A549 (cell line): ENCODE measurements around the gene FPR2.

Experiments used
- BHLHE40 ChIP-seq: IDR thresholded peaks from 2 replicates; pipeline ENCODE4 v1.6.1; 2012; ENCODE audit warnings: low read depth, low read length, inconsistent platforms
- CHD2 ChIP-seq: fragments of 150-350 bp; IDR thresholded peaks from 2 replicates; pipeline ENCODE4 v1.6.1; 2014; ENCODE audit warnings: low read length; ENCODE audit not compliant: partially characterized antibody
- MYC ChIP-seq: IDR thresholded peaks from 2 replicates; pipeline ENCODE4 v1.6.1; 2012; ENCODE audit warnings: mild to moderate bottlenecking, inconsistent platforms, low read length, improper control_type of control experiment, borderline replicate concordance
- NR3C1 ChIP-seq: fragments of >200 bp; sonication (Bioruptor Twin); formaldehyde crosslinking; IDR thresholded peaks from 3 replicates; pipeline ENCODE4 v1.6.1; 2017
- PHF8 ChIP-seq: fragments of 200-600 bp; sonication (generic); IDR thresholded peaks from 2 replicates; pipeline ENCODE4 v1.6.1; 2016; ENCODE audit warnings: low read depth, mild to moderate bottlenecking, antibody characterized with exemption, moderate library complexity, borderline replicate concordance
- POLR2A ChIP-seq: IDR thresholded peaks from 2 replicates; pipeline ENCODE4 v1.6.1; 2012; ENCODE audit warnings: mild to moderate bottlenecking, low read length
- RFX5 ChIP-seq: fragments of 450-650 bp; IDR thresholded peaks from 2 replicates; pipeline ENCODE4 v1.7.1; 2014; ENCODE audit warnings: antibody characterized with exemption, mild to moderate bottlenecking, moderate library complexity
- SMC3 ChIP-seq: fragments of >200 bp; sonication (Bioruptor Twin); formaldehyde crosslinking; IDR thresholded peaks from 3 replicates; pipeline ENCODE4 v1.6.1; 2018; ENCODE audit warnings: inconsistent platforms
- ZFP36 ChIP-seq: fragments of 450-650 bp; IDR thresholded peaks from 2 replicates; pipeline ENCODE4 v1.6.1; 2014; ENCODE audit warnings: borderline replicate concordance; ENCODE audit not compliant: partially characterized antibody
- TF ChIP-seq, protein P1 (sequence below): fragments of >200 bp; sonication (Bioruptor Twin); formaldehyde crosslinking; IDR thresholded peaks from 3 replicates; pipeline ENCODE4 v1.5.1; 2016
- TF ChIP-seq, protein P2 (sequence below): fragments of 450-650 bp; IDR thresholded peaks from 2 replicates; pipeline ENCODE4 v1.6.1; 2014; ENCODE audit warnings: antibody characterized with exemption
- TF ChIP-seq, protein P3 (sequence below): fragments of 200-600 bp; sonication (generic); IDR thresholded peaks from 2 replicates; pipeline ENCODE4 v1.6.1; 2016; ENCODE audit warnings: antibody characterized with exemption, mild to moderate bottlenecking, moderate library complexity

DNA sequence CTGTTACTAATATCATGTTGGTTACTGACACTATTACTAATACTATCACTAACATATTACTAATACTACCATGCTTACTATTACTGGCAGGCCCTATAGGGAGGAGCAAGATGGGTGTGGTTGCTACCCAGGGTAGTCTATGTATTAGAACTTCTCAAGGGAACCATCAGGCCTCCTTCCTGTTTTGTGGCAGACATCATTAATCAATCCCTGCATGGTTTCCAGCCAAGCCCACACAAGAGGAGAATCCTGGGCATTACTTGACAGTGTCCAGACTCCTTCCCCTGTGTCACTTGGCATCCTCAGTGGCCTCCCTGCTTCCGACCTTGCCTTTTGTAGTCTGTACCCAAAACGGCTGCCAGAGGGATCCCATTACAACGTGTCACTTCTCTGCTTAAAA lies 46.1 kb upstream of the FPR2 start:
- no peak for TF ChIP-seq POLR2A
- TF ChIP-seq, protein P1, sequence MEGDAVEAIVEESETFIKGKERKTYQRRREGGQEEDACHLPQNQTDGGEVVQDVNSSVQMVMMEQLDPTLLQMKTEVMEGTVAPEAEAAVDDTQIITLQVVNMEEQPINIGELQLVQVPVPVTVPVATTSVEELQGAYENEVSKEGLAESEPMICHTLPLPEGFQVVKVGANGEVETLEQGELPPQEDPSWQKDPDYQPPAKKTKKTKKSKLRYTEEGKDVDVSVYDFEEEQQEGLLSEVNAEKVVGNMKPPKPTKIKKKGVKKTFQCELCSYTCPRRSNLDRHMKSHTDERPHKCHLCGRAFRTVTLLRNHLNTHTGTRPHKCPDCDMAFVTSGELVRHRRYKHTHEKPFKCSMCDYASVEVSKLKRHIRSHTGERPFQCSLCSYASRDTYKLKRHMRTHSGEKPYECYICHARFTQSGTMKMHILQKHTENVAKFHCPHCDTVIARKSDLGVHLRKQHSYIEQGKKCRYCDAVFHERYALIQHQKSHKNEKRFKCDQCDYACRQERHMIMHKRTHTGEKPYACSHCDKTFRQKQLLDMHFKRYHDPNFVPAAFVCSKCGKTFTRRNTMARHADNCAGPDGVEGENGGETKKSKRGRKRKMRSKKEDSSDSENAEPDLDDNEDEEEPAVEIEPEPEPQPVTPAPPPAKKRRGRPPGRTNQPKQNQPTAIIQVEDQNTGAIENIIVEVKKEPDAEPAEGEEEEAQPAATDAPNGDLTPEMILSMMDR, result no peak
- TF ChIP-seq BHLHE40, result no peak
- no peak for TF ChIP-seq SMC3
- TF ChIP-seq, protein P2, sequence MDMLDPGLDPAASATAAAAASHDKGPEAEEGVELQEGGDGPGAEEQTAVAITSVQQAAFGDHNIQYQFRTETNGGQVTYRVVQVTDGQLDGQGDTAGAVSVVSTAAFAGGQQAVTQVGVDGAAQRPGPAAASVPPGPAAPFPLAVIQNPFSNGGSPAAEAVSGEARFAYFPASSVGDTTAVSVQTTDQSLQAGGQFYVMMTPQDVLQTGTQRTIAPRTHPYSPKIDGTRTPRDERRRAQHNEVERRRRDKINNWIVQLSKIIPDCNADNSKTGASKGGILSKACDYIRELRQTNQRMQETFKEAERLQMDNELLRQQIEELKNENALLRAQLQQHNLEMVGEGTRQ, result no peak
- TF ChIP-seq NR3C1, result no peak
- TF ChIP-seq CHD2, result no peak
- TF ChIP-seq RFX5, result no peak
- TF ChIP-seq, protein P3, sequence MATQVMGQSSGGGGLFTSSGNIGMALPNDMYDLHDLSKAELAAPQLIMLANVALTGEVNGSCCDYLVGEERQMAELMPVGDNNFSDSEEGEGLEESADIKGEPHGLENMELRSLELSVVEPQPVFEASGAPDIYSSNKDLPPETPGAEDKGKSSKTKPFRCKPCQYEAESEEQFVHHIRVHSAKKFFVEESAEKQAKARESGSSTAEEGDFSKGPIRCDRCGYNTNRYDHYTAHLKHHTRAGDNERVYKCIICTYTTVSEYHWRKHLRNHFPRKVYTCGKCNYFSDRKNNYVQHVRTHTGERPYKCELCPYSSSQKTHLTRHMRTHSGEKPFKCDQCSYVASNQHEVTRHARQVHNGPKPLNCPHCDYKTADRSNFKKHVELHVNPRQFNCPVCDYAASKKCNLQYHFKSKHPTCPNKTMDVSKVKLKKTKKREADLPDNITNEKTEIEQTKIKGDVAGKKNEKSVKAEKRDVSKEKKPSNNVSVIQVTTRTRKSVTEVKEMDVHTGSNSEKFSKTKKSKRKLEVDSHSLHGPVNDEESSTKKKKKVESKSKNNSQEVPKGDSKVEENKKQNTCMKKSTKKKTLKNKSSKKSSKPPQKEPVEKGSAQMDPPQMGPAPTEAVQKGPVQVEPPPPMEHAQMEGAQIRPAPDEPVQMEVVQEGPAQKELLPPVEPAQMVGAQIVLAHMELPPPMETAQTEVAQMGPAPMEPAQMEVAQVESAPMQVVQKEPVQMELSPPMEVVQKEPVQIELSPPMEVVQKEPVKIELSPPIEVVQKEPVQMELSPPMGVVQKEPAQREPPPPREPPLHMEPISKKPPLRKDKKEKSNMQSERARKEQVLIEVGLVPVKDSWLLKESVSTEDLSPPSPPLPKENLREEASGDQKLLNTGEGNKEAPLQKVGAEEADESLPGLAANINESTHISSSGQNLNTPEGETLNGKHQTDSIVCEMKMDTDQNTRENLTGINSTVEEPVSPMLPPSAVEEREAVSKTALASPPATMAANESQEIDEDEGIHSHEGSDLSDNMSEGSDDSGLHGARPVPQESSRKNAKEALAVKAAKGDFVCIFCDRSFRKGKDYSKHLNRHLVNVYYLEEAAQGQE, result no peak
- no peak for TF ChIP-seq MYC
- TF ChIP-seq ZFP36, result no peak
- no peak for TF ChIP-seq PHF8
